ENCODE measurements around the gene SEMA5A.

Gene SEMA5A

GRCh38 chr5:9331372-9331771 lies 214.5 kb downstream of the SEMA5A start:
- TF ChIP-seq CTCF (IDR thresholded peaks at IDR 0.05; ENCODE audit: extremely low read depth, insufficient read depth, missing control alignments), result no peak
- in situ Hi-C loops (cut with MboI; ENCODE audit: low pct_unique_long_range_greater_than_20kb, low sequenced_read_pairs, unreplicated experiment), result no loop called here
- no peak for DNase-seq (ENCODE audit: low spot score)

- no peak for DNase-seq (ENCODE audit: low spot score)
Measured at GRCh38 chr5:9329125-9329524, 216.8 kb downstream of the SEMA5A start.

GRCh38 chr5:9325549-9325948 lies 220.3 kb downstream of the SEMA5A start:
- no peak for TF ChIP-seq CTCF (IDR thresholded peaks at IDR 0.05; ENCODE audit: extremely low read depth, insufficient read depth, missing control alignments)
- in situ Hi-C loops (cut with MboI; ENCODE audit: low pct_unique_long_range_greater_than_20kb, low sequenced_read_pairs, unreplicated experiment), result no loop called here
- DNase-seq (ENCODE audit: low spot score), result no peak

More at GRCh38 chr5:9329125-9329524, 216.8 kb downstream of the SEMA5A start:
- in situ Hi-C loops (cut with MboI; ENCODE audit: low pct_unique_long_range_greater_than_20kb, low sequenced_read_pairs, unreplicated experiment), result no loop called here
- TF ChIP-seq CTCF (IDR thresholded peaks at IDR 0.05; ENCODE audit: extremely low read depth, insufficient read depth, missing control alignments), result no peak

- no peak for DNase-seq (ENCODE audit: low spot score)
- no peak for TF ChIP-seq CTCF (IDR thresholded peaks at IDR 0.05; ENCODE audit: extremely low read depth, insufficient read depth, missing control alignments)
- in situ Hi-C loops (cut with MboI; ENCODE audit: low pct_unique_long_range_greater_than_20kb, low sequenced_read_pairs, unreplicated experiment), result no loop called here
Measured at GRCh38 chr5:9324348-9325077, 221.4 kb downstream of the SEMA5A start.

- TF ChIP-seq CTCF (IDR thresholded peaks at IDR 0.05; ENCODE audit: extremely low read depth, insufficient read depth, missing control alignments), result no peak
- in situ Hi-C loops (cut with MboI; ENCODE audit: low pct_unique_long_range_greater_than_20kb, low sequenced_read_pairs, unreplicated experiment), result no loop called here
Measured at GRCh38 chr5:9320652-9321051, 225.2 kb downstream of the SEMA5A start.

GRCh38 chr5:9318031-9318430 lies 227.8 kb downstream of the SEMA5A start:
- in situ Hi-C loops (cut with MboI; ENCODE audit: low pct_unique_long_range_greater_than_20kb, low sequenced_read_pairs, unreplicated experiment), result no loop called here
- DNase-seq (ENCODE audit: low spot score), result no peak
- TF ChIP-seq CTCF (IDR thresholded peaks at IDR 0.05; ENCODE audit: extremely low read depth, insufficient read depth, missing control alignments), result no peak

More at GRCh38 chr5:9320652-9321051, 225.2 kb downstream of the SEMA5A start:
- DNase-seq (ENCODE audit: low spot score), result no peak

Measured in GM13977 (cell line).